A673 (cell line): Measurements from ENCODE around the gene SCD.

Experiments
- CTCF ChIP-seq: fragments of 300-800, 200-600 bp; sonication (generic); conservative IDR thresholded peaks from 2 replicates; pipeline ENCODE4 v1.5.1; 2017; ENCODE audit warnings: low read depth, mild to moderate bottlenecking, antibody characterized with exemption, low read length, moderate library complexity, mixed read lengths
- EZH2 ChIP-seq: fragments of 200-600 bp; sonication (generic); IDR thresholded peaks from 2 replicates; pipeline ENCODE4 v1.6.1; 2017; ENCODE audit warnings: borderline replicate concordance, low read depth, mild to moderate bottlenecking, mixed read lengths, antibody characterized with exemption, low read length; ENCODE audit not compliant: poor library complexity, severe bottlenecking

GRCh38 chr10:100333661-100334440 is 13.2 kb upstream of the SCD start:
- TF ChIP-seq EZH2 (no peak), CTCF (no peak)
